Measurements from ENCODE around the gene KIF18B.
A peak's percentile ranks its signal among the peaks of the same experiment; 100 is the strongest.

KIF18B gene

DNA sequence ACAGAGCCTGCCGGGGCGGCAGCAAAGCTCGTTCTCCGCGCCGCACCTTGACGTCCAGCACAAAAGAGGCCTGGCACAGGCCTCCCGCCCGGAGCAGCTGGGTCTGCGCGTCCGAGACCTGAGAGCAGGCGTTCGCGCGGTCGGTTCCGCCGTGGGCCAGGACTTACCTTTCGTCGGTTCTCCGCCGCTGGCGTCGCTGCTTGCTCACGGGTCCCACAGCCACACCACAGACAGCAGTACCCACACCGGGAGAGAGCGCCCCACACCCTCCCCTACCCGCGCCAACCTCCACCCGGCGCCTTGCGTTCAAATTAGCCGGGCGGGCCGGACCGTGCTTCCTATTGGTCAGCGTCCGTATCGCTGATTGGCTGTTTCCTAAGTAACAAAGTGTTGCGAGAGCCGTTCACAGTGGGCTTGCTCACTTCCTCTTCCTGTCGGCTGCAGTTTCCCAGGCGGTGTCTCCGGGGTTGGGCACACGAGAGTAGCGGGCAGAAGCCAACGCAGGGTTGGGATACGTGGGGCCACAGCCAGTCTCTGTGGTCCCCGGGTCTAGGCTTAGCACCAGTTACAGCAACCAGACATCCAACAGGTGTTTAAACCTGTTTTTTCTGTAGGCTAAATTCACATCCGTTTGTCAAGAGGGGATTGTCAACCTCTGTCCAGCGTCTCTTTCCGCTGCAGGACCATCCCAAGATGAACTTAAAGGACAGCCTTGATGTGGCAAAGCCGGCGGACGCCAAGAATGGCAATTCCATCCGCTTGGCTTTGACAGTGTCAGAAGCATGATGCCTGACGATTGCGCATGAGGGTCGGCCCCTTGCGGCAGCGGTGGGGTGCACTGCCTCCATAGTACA is at the start of gene KIF18B:
Gene KIF18B (minus strand): TSS at position 313 of the 854 bp plus-strand sequence. CDS start 11,429 bp downstream, outside the sequence.
- TF ChIP-seq ZNF274 (IDR thresholded peaks at IDR 0.05; ENCODE audit: low read depth, low read length): no peak
- peak within 1 kb of the TSS; percentile 77 for H3K4me3 ChIP-seq (ENCODE audit: low read length)

GRCh38 chr17:44996304-44996703 is 48.7 kb upstream of the KIF18B start:
- no peak for TF ChIP-seq ZNF274 (IDR thresholded peaks at IDR 0.05; ENCODE audit: low read depth, low read length)
- H3K4me3 ChIP-seq (ENCODE audit: low read length): no peak overlapping the region

- no peak overlapping the region for H3K4me3 ChIP-seq (ENCODE audit: low read length)
- TF ChIP-seq ZNF274 (IDR thresholded peaks at IDR 0.05; ENCODE audit: low read depth, low read length): no peak
These were observed 47.9 kb upstream of the KIF18B start for GRCh38 chr17:44995436-44996001.

- H3K4me3 ChIP-seq (ENCODE audit: low read length): no peak overlapping the region
- TF ChIP-seq ZNF274 (IDR thresholded peaks at IDR 0.05; ENCODE audit: low read depth, low read length): no peak
These were observed 44.8 kb upstream of the KIF18B start for GRCh38 chr17:44992242-44992939.

DNA sequence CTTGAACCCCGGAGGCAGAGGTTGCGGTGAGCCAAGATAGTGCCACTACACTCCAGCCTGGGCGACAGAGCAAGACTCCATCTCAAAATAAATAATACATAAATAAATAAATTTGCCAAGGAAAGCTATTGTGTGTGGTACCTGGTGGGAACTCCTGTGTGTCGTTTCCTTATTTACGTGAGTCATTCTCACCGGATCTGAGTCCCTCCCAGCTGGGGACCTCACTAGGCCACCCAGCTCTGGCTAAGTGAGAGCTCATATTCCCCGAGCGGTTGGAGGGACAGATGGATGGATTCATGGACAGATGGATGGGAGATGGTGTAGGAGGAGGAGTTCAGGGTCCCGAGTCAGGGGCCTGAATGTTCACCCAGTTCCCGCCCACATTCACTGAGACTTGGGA is 43.4 kb upstream of the KIF18B start:
- TF ChIP-seq ZNF274 (IDR thresholded peaks at IDR 0.05; ENCODE audit: low read depth, low read length): no peak
- no peak overlapping the region for H3K4me3 ChIP-seq (ENCODE audit: low read length)

GRCh38 chr17:44989552-44990138 is 42.1 kb upstream of the KIF18B start:
- TF ChIP-seq ZNF274 (IDR thresholded peaks at IDR 0.05; ENCODE audit: low read depth, low read length): no peak

DNA sequence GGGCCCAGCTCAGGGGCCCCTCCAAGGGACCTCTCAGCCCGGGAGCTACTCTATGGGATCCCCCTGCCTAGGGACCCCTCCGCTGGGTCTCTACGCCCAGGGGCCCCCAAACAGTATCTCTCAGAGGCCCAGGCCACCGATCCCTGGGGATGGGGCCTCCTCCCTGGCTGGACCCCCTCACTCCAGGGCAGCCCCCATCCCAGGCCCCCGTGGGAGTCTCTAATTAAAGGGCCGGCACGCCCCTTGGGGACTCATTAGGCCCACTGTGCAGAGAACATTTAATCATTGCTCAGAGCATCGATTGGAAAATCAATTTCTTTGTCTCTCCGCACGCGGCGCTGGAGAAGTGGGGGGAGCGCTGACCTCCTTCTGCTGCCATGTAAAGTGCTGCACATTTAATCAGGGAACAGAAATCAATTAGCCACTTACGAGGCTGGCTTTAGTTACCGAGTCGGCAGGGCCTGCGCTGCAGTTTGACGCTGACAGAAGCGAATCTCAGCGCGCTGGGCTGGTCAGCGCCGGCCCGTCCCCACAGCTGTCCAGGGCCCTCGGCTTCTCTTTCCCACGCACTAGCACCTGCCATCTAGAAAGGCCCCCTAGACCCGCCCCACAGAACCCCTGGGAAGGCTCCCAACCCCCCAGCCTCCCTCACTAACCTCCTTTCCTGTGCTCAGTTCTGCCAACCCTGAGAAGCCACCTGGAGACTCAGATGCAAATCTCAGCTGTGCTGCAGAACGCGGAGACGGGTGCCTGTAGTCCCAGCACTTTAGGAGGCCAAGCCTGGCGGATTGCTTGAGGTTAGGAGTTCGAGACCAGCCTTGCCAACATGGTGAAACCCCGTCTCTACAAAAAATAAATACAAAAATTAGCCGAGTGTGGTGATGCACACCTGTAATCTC is 40.7 kb upstream of the KIF18B start:
- no peak overlapping the region for H3K4me3 ChIP-seq (ENCODE audit: low read length)
- TF ChIP-seq ZNF274 (IDR thresholded peaks at IDR 0.05; ENCODE audit: low read depth, low read length): no peak

More at GRCh38 chr17:44989552-44990138, 42.1 kb upstream of the KIF18B start:
- H3K4me3 ChIP-seq (ENCODE audit: low read length): no peak overlapping the region

GRCh38 chr17:44983563-44983962 is 36.0 kb upstream of the KIF18B start:
- TF ChIP-seq ZNF274 (IDR thresholded peaks at IDR 0.05; ENCODE audit: low read depth, low read length): no peak
- no peak overlapping the region for H3K4me3 ChIP-seq (ENCODE audit: low read length)

GRCh38 chr17:44982113-44982702 is 34.6 kb upstream of the KIF18B start:
- TF ChIP-seq ZNF274 (IDR thresholded peaks at IDR 0.05; ENCODE audit: low read depth, low read length): no peak
- no peak overlapping the region for H3K4me3 ChIP-seq (ENCODE audit: low read length)

GRCh38 chr17:44981221-44981968 is 33.8 kb upstream of the KIF18B start:
- no peak for TF ChIP-seq ZNF274 (IDR thresholded peaks at IDR 0.05; ENCODE audit: low read depth, low read length)
- H3K4me3 ChIP-seq (ENCODE audit: low read length): no peak overlapping the region

DNA sequence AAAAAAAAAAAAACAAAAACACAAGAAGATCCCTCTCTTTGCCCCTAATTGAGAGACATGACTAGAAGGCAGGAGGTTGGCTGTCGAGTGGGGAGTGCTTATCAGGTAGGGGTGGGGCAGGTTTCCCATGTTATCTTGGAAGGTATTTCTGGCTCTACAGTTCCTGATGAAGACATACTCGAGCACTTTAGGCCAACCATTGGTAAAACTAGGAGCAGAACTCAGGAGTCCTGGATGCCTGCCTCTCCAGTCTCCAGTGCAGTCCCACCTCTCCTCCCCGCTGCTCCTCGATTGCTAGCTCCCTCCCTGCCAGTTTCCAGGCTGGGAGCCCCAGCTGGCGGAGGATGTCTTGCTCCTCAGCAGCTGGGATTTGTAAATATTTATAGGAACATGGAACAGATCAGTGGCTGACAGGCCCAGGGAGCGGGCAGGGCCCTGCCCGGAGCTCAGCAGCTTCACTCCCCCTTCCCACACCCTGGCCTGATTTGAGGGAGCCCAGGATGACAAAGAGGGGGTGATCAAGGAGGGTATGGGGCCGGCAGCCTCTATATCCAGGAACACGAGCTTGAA is 31.9 kb upstream of the KIF18B start:
- no peak for TF ChIP-seq ZNF274 (IDR thresholded peaks at IDR 0.05; ENCODE audit: low read depth, low read length)
- H3K4me3 ChIP-seq (ENCODE audit: low read length): no peak overlapping the region

GRCh38 chr17:44978807-44979206 is 31.2 kb upstream of the KIF18B start:
- TF ChIP-seq ZNF274 (IDR thresholded peaks at IDR 0.05; ENCODE audit: low read depth, low read length): no peak
- H3K4me3 ChIP-seq (ENCODE audit: low read length): no peak overlapping the region

Measured in GM08714 (cell line).